Stomach (tissue), 9 donors: ENCODE results near the gene CHCHD3. TPM values are rescaled to one million over a fixed set of nuclear protein-coding genes. Genes with fewer than 3 reads are reported as not detected.
A peak's percentile ranks its signal among the peaks of the same experiment; 100 is the strongest.

Source experiments
- DNase-seq, 2 donors: peaks; one replicate each; pipeline versions ENCODE4 v3.0.0 to v3.0.0-alpha.2; 2013 to 2019
- H3K27ac ChIP-seq, 5 donors: fragments of 200-600 bp in 4 of 5; sonication (generic) in 4 of 5; one replicate each; pipeline ENCODE4 v1.5.1; 2013 to 2019; ENCODE audit warnings: mild to moderate bottlenecking in 1 of 5, moderate library complexity in 1 of 5
- H3K27me3 ChIP-seq, 3 donors: fragments of 200-600 bp; sonication (generic); one replicate each; pipeline ENCODE4 v1.5.1; 2017 to 2019; ENCODE audit warnings: mixed run types in 1 of 3
- H3K36me3 ChIP-seq, 4 donors: fragments of 200-600 bp; sonication (generic); 1 replicate in 3 of 4; 2 replicates in 1 of 4; pipeline ENCODE4 v1.5.1; 2016 to 2019
- H3K4me1 ChIP-seq, 4 donors: fragments of 200-600 bp; sonication (generic); one replicate each; pipeline ENCODE4 v1.5.1; 2016 to 2019
- H3K4me3 ChIP-seq, 4 donors: fragments of 200-600 bp; sonication (generic) in 3 of 4; one replicate each; pipeline ENCODE4 v1.5.1; 2016 to 2019; ENCODE audit warnings: mild to moderate bottlenecking in 1 of 4
- H3K9me3 ChIP-seq, 4 donors: fragments of 200-600 bp; sonication (generic); one replicate each; pipeline ENCODE4 v1.5.1; 2016 to 2019
- CTCF ChIP-seq, 7 experiments: fragments of 450-650 bp in 4 of 7; fragments of 200-600 bp in 3 of 7; sonication (generic) in 3 of 7; IDR thresholded peaks; one replicate each; pipeline ENCODE4 v1.5.1; 2016 to 2019; ENCODE audit warnings: antibody characterized with exemption in 7 of 7, control low read depth in 2 of 7, mild to moderate bottlenecking in 1 of 7
- EP300 ChIP-seq: sonication (generic); formaldehyde crosslinking; IDR thresholded peaks from one replicate; pipeline ENCODE4 v1.6.1; 2017; ENCODE audit warnings: antibody characterized with exemption
- POLR2A ChIP-seq, 4 donors: fragments of 450-650 bp; IDR thresholded peaks; one replicate each; pipeline ENCODE4 v1.6.1; 2016; ENCODE audit warnings: antibody characterized with exemption in 4 of 4, control low read depth in 2 of 4, mild to moderate bottlenecking in 1 of 4, moderate library complexity in 1 of 4
- POLR2AphosphoS5 ChIP-seq, 3 donors: sonication (generic); formaldehyde crosslinking; IDR thresholded peaks; one replicate each; pipeline ENCODE4 v1.6.1; 2016; ENCODE audit warnings: antibody characterized with exemption in 3 of 3
- WGBS, 5 donors: extraction: QIAGEN DNeasy Blood & Tissue Kit in 3 of 5; methylation state at CpG; one replicate each; pipeline versions ENCODE4 v1.1.5 to v1.1.7; 2013 to 2018; 5-methylcytosine and 5-hydroxymethylcytosine counted together
- intact Hi-C: fragments of 100-400 bp; cut with DNase I; formaldehyde crosslinking; loops from one replicate; pipeline ENCODE4 v1.15.1; 2023; ENCODE audit warnings: low total_unique reads
- polyA plus RNA-seq, 3 donors: library from polyadenylated mRNA; stranded (reverse); fragments of 200-250 nt; gene quantifications; one replicate each; pipeline ENCODE4 v1.2.3, GENCODE V29; 2013
- total RNA-seq, 5 donors: library from RNA; depleted of rRNA; stranded (reverse); fragments of >200 nt; gene quantifications; one replicate each; pipeline versions ENCODE4 v1.1.0 to v1.2.3, GENCODE V29; 2014 to 2016
- donor health status: healthy with polysubstance abuse.
- donor health status: Bipolar disorder and iron deficiency.
- donor health status: healthy.

Gene CHCHD3
- total and polyA plus RNA-seq, 8 donors = 5.8 to 90.9 (median 39.9) TPM

- Histone ChIP-seq H3K36me3 (no peaks in the 10 kb centered on the region), H3K4me3 (no peak overlapping the region), H3K27me3 (peaks cover 0 to 12% (median 0%) of the 10 kb centered on the region in 3 donors), H3K4me1 (peaks cover 0 to 10% (median 4%) of the 10 kb centered on the region in 4 donors), H3K9me3 (no peaks in the 10 kb centered on the region), H3K27ac (no peak overlapping the region)
- WGBS, 5 donors = 74 to 90% (median 80%) methylated on average over 2 of the region's 2 CpGs
- intact Hi-C loops = no loop called here
- TF ChIP-seq POLR2AphosphoS5 (IDR thresholded peaks at IDR 0.05) (no peak), EP300 (no peak), POLR2A (IDR thresholded peaks at IDR 0.05) (no peak), CTCF (IDR thresholded peaks at IDR 0.05) (no peak)
- no peak for DNase-seq
Observed at GRCh38 chr7:132752431-132752830, 329.5 kb downstream of the CHCHD3 start.

GRCh38 chr7:132751244-132751647 lies 330.6 kb downstream of the CHCHD3 start:
- 15 to 41% (median 30%) methylated on average over 8 of the region's 8 CpGs for WGBS, 5 donors
- DNase-seq = no peak
- intact Hi-C loops = no loop called here

GRCh38 chr7:132750530-132751217 lies 331.2 kb downstream of the CHCHD3 start:
- H3K4me3 ChIP-seq = no peak overlapping the region
- no peak overlapping the region for H3K27ac ChIP-seq
- TF ChIP-seq POLR2A (IDR thresholded peaks at IDR 0.05) = no peak
- TF ChIP-seq EP300 = no peak
- TF ChIP-seq POLR2AphosphoS5 (IDR thresholded peaks at IDR 0.05) = no peak
- no peak for TF ChIP-seq CTCF (IDR thresholded peaks at IDR 0.05)
- intact Hi-C loops = no loop called here
- WGBS, 5 donors = 47 to 62% (median 54%) methylated on average over 10 to 11 of the region's 11 CpGs
- H3K36me3 ChIP-seq = no peaks in the 10 kb centered on the region
- no peaks in the 10 kb centered on the region for H3K9me3 ChIP-seq
- DNase-seq = peak in 1 of 2 donors; percentile 31
- peaks cover 0 to 10% (median 4%) of the 10 kb centered on the region in 4 donors for H3K4me1 ChIP-seq
- H3K27me3 ChIP-seq = peaks cover 0 to 12% (median 0%) of the 10 kb centered on the region in 3 donors

More at GRCh38 chr7:132751244-132751647, 330.6 kb downstream of the CHCHD3 start:
- Histone ChIP-seq H3K27me3 (peaks cover 0 to 12% (median 0%) of the 10 kb centered on the region in 3 donors), H3K4me3 (no peak overlapping the region), H3K4me1 (peaks cover 0 to 10% (median 4%) of the 10 kb centered on the region in 4 donors), H3K27ac (no peak overlapping the region), H3K36me3 (no peaks in the 10 kb centered on the region), H3K9me3 (no peaks in the 10 kb centered on the region)
- peak in 1 of 3 donors; percentile 27 for TF ChIP-seq POLR2AphosphoS5 (IDR thresholded peaks at IDR 0.05)
- TF ChIP-seq EP300 = no peak

- H3K27me3 ChIP-seq = peaks cover 0 to 12% (median 0%) of the 10 kb centered on the region in 3 donors
- peaks cover 0 to 10% (median 4%) of the 10 kb centered on the region in 4 donors for H3K4me1 ChIP-seq
- no peak overlapping the region for H3K4me3 ChIP-seq
- H3K9me3 ChIP-seq = no peaks in the 10 kb centered on the region
- no peak overlapping the region for H3K27ac ChIP-seq
- intact Hi-C loops = no loop called here
- TF ChIP-seq EP300 = no peak
- no peak for TF ChIP-seq CTCF (IDR thresholded peaks at IDR 0.05)
- no peak for TF ChIP-seq POLR2A (IDR thresholded peaks at IDR 0.05)
- TF ChIP-seq POLR2AphosphoS5 (IDR thresholded peaks at IDR 0.05) = no peak
- H3K36me3 ChIP-seq = no peaks in the 10 kb centered on the region
- WGBS, 5 donors = 54 to 70% (median 64%) methylated on average over 7 of the region's 7 CpGs
- no peak for DNase-seq
Observed at GRCh38 chr7:132750096-132750495, 331.8 kb downstream of the CHCHD3 start.

- no peaks in the 10 kb centered on the region for H3K36me3 ChIP-seq
- H3K4me1 ChIP-seq = no peaks in the 10 kb centered on the region
- intact Hi-C loops = no loop called here
- no peak for DNase-seq
- TF ChIP-seq POLR2AphosphoS5 (IDR thresholded peaks at IDR 0.05) (no peak), EP300 (no peak), POLR2A (IDR thresholded peaks at IDR 0.05) (no peak), CTCF (IDR thresholded peaks at IDR 0.05) (no peak)
- no peak overlapping the region for H3K27ac ChIP-seq
- no peak overlapping the region for H3K4me3 ChIP-seq
- peaks cover 0 to 5% (median 0%) of the 10 kb centered on the region in 3 donors for H3K27me3 ChIP-seq
- peaks cover 6 to 21% (median 19%) of the 10 kb centered on the region in 4 donors for H3K9me3 ChIP-seq
Observed at GRCh38 chr7:132745510-132745909, 336.4 kb downstream of the CHCHD3 start.
